Osteocyte (in vitro differentiated cells): Measurements from ENCODE around the gene BCL7A. TPM values are rescaled to one million over a fixed set of nuclear protein-coding genes. Genes with fewer than 3 reads are reported as not detected.

ENCODE experiments used
- DNase-seq: peaks from one replicate; pipeline ENCODE4 v3.0.0; 2021; ENCODE audit warnings: mixed read lengths; ENCODE audit not compliant: unreplicated experiment; ENCODE audit errors: extremely low spot score
- H3K27ac Mint-ChIP-seq: one replicate; pipeline ENCODE4 v1.8.0; 2021; ENCODE audit warnings: mild to moderate bottlenecking, mixed read lengths; ENCODE audit not compliant: unreplicated experiment
- H3K27me3 Mint-ChIP-seq: one replicate; pipeline ENCODE4 v1.8.0; 2021; ENCODE audit warnings: mixed read lengths; ENCODE audit not compliant: unreplicated experiment
- H3K36me3 Mint-ChIP-seq: one replicate; pipeline ENCODE4 v1.8.0; 2021; ENCODE audit warnings: mixed read lengths; ENCODE audit not compliant: unreplicated experiment
- H3K4me1 Mint-ChIP-seq: one replicate; pipeline ENCODE4 v1.8.0; 2021; ENCODE audit warnings: mixed read lengths; ENCODE audit not compliant: unreplicated experiment
- H3K4me3 Mint-ChIP-seq: one replicate; pipeline ENCODE4 v1.8.0; 2021; ENCODE audit warnings: mild to moderate bottlenecking, moderate library complexity, mixed read lengths; ENCODE audit not compliant: unreplicated experiment
- H3K9me3 Mint-ChIP-seq: one replicate; pipeline ENCODE4 v1.8.0; 2021; ENCODE audit warnings: mixed read lengths; ENCODE audit not compliant: unreplicated experiment
- CTCF ChIP-seq: fragments of 200-600 bp; sonication (generic); IDR thresholded peaks from 2 replicates; pipeline ENCODE4 v1.5.0; 2021; ENCODE audit warnings: antibody characterized with exemption, mild to moderate bottlenecking, moderate library complexity
- total RNA-seq: library from RNA; stranded (reverse); gene quantifications from 2 replicates; pipeline ENCODE4 v1.2.1, GENCODE V29; 2021

Gene BCL7A
- total RNA-seq, 1 donor from 2014 or later, result 10.0 TPM

DNA sequence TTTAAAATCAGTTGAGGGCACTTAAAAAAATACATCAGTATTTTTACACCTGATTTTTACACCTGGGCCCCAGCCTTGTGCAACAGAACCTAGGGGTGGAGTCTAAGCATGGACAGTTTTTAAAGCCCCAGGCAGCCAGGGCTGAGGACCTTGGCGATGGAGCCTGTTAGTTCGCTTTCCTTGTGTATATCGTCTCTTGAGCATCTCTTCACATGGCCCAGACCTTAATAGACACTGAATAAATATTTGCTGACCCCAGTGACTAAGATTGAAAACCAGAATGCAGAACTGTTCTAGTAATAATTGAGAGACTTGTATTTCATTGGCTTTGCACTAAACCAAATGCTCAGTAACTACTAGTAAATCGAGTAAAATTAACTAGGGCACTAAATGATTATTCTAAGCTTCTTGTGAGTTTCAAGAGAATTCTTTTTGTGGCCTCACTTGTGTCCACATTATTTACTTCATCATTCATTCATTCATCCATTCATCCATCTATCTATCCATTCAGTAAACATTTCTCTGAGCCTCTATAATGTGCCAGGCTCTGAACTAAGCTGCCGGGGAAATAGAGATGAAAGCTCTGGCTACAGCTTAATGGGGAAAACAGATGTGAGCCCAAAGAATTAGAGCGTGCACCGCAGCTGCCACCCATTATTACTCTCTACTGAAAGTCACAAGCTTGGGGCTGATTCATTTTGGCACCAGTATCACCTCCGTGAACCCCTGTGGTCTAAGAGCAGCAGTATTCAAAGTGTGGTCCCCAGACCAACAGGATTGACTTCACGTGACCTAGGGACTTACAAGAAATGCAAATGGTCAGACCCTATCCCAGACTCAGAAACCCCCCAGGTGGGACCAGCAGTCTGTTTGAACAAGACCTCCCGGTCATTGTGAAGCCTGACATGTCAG is 30.7 kb upstream of the BCL7A start:
- no peak for DNase-seq
- Mint-ChIP-seq H3K4me3 (no peak overlapping the region), H3K27ac (no peak overlapping the region), H3K9me3 (no peaks in the 10 kb centered on the region), H3K36me3 (no peaks in the 10 kb centered on the region), H3K27me3 (no peaks in the 10 kb centered on the region), H3K4me1 (peaks cover 4% of the 10 kb centered on the region)
- no peak for TF ChIP-seq CTCF

DNA sequence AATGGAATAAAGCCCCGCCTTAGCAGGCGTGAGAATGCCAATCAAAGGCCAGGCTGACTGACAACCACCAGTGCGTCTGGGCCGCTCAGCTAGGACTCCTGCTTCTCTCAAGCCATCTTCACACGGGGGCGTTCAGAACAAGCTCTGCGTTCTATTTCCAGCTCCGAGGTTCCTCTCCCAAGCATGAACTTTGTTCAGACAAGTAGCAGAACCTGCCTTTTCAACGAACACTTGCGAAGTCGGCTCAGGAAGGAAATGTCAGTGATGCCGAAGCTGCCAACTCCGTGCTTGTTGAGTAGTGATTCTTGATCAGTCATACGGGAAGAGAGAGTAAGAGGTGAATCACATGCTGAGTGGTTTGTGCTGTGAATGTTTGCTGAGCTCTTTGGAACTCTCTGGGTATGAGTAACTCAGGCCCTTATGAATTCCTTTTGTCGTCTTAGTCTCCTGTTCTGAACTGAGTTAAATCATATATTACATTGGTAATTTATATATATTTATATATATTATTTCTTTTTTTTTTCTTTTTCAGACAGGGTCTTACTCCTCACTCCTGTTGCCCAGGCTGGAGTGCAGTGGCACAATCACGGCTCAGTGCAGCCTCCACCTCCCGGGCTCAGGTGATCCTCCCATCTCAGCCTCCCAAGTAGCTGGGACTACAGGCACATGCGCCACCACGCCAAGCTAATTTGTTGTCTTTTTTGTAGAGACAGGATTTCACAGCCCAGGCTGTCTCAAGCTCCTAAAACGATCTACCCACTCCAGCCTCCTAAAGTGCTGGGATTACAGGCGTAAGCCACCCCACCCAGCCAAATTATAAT is 29.4 kb upstream of the BCL7A start:
- Mint-ChIP-seq H3K4me1 (peaks cover 4% of the 10 kb centered on the region), H3K27ac (peak overlapping the region; percentile 78)
- TF ChIP-seq CTCF, result no peak

GRCh38 chr12:121996050-121996944 is 25.4 kb upstream of the BCL7A start:
- Mint-ChIP-seq H3K36me3 (peaks cover 4% of the 10 kb centered on the region), H3K9me3 (peaks cover 3% of the 10 kb centered on the region), H3K27me3 (no peaks in the 10 kb centered on the region), H3K4me3 (no peak overlapping the region), H3K4me1 (peaks cover 4% of the 10 kb centered on the region), H3K27ac (no peak overlapping the region)
- no peak for TF ChIP-seq CTCF
- no peak for DNase-seq

More for the DNA sequence above, 29.4 kb upstream of the BCL7A start:
- DNase-seq, result no peak
- no peak overlapping the region for H3K4me3 Mint-ChIP-seq
- H3K36me3 Mint-ChIP-seq, result no peaks in the 10 kb centered on the region
- H3K9me3 Mint-ChIP-seq, result no peaks in the 10 kb centered on the region
- H3K27me3 Mint-ChIP-seq, result no peaks in the 10 kb centered on the region

GRCh38 chr12:121996945-121997612 is 24.6 kb upstream of the BCL7A start:
- Mint-ChIP-seq H3K4me1 (peaks cover 2% of the 10 kb centered on the region), H3K4me3 (no peak overlapping the region)
- no peak for DNase-seq

More at GRCh38 chr12:121996945-121997612, 24.6 kb upstream of the BCL7A start:
- no peak for TF ChIP-seq CTCF
- H3K27ac Mint-ChIP-seq, result no peak overlapping the region
- H3K9me3 Mint-ChIP-seq, result peaks cover 3% of the 10 kb centered on the region
- H3K27me3 Mint-ChIP-seq, result no peaks in the 10 kb centered on the region
- peaks cover 4% of the 10 kb centered on the region for H3K36me3 Mint-ChIP-seq
